Measurements from ENCODE around the gene LACTB. TPM values are rescaled to one million over a fixed set of nuclear protein-coding genes. Genes with fewer than 3 reads are reported as not detected.

The LACTB gene
- total and polyA plus RNA-seq, 10 of the 15 experiments (the other 5 are each of a cell fraction or from before 2014, with no cell fraction given), result 5.0 to 35.3 (median 16.6) TPM

DNA sequence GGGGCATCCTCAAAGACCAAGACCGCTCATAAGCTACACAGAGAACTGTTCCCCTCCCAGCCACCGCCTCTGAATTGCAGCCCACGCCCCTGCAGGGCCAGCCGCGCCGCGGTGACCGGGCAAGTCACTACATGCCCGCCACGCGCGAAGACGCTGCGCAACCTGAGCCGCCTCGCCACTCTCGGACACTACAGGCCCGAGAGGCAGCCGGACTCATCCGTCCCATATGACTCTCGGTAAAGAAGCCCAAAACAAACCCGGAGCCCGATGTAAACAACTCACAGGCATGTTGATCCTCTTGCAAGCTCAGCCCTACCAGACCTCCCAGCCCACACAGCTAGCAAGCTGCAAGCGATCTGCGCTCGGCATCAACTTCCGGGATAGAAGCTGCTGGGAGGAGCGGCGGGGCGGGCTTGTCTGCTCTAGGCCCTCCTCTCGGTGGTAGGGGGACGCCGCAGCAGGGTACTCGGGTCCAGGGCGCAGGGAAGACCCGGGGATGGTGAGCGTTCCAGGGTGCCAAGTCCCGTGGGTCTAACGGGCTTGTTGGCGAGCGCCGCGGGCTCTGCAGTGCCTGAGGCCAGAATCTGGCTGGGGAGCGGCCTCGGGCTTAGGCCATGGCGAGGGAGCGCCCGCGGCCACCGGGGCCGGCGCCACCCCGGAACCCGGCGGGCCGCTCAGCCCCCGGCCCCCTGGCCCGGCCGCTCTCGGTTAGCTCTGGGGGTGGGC, 35.6 kb downstream of the LACTB start, which contains the start of gene RPS27L (continued):
- TF ChIP-seq KLF5 (IDR thresholded peaks at IDR 0.05; ENCODE audit: partially characterized antibody), result peak; percentile 73
- TF ChIP-seq SREBF2 (IDR thresholded peaks at IDR 0.05; ENCODE audit: low read length), result no peak
- TF ChIP-seq RBBP5 (conservative IDR thresholded peaks at IDR 0.05), result no peak
- TF ChIP-seq SIX5 (IDR thresholded peaks at IDR 0.05; ENCODE audit: low read depth, low read length, severe bottlenecking), result no peak
- TF ChIP-seq ZNF622 (IDR thresholded peaks at IDR 0.05), result no peak
- no peak for TF ChIP-seq KDM1A (IDR thresholded peaks at IDR 0.05; ENCODE audit: borderline replicate concordance)
- no peak; the same call in 1 of the 2 replicates for TF ChIP-seq JUND (IDR thresholded peaks at IDR 0.05; ENCODE audit: low read depth, low read length)
- TF ChIP-seq RUNX3 (IDR thresholded peaks at IDR 0.05; ENCODE audit: low read length), result peak; percentile 77
- no peak for TF ChIP-seq BMI1 (IDR thresholded peaks at IDR 0.05; ENCODE audit: borderline replicate concordance)
- no peak; the same call in 1 of the 2 replicates for TF ChIP-seq NR2C1 (IDR thresholded peaks at IDR 0.05)
- no peak; the same call in none of the 2 replicates for TF ChIP-seq SMARCA5 (IDR thresholded peaks at IDR 0.05)
- TF ChIP-seq CREB1 (IDR thresholded peaks at IDR 0.05; ENCODE audit: low read depth), result peak; percentile 56; the same call in 1 of the 2 replicates
- TF ChIP-seq, protein P1, sequence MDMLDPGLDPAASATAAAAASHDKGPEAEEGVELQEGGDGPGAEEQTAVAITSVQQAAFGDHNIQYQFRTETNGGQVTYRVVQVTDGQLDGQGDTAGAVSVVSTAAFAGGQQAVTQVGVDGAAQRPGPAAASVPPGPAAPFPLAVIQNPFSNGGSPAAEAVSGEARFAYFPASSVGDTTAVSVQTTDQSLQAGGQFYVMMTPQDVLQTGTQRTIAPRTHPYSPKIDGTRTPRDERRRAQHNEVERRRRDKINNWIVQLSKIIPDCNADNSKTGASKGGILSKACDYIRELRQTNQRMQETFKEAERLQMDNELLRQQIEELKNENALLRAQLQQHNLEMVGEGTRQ (IDR thresholded peaks at IDR 0.05; ENCODE audit: borderline replicate concordance, low read depth, low read length), result no peak
- TF ChIP-seq, protein P2, sequence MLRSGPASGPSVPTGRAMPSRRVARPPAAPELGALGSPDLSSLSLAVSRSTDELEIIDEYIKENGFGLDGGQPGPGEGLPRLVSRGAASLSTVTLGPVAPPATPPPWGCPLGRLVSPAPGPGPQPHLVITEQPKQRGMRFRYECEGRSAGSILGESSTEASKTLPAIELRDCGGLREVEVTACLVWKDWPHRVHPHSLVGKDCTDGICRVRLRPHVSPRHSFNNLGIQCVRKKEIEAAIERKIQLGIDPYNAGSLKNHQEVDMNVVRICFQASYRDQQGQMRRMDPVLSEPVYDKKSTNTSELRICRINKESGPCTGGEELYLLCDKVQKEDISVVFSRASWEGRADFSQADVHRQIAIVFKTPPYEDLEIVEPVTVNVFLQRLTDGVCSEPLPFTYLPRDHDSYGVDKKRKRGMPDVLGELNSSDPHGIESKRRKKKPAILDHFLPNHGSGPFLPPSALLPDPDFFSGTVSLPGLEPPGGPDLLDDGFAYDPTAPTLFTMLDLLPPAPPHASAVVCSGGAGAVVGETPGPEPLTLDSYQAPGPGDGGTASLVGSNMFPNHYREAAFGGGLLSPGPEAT (IDR thresholded peaks at IDR 0.05; ENCODE audit: low read depth), result peak; percentile 50; the same call in 1 of the 2 replicates
- TF ChIP-seq STAT3 (IDR thresholded peaks at IDR 0.05; ENCODE audit: low read depth, low read length), result no peak
- peak; percentile 71 for TF ChIP-seq IKZF1 (conservative IDR thresholded peaks at IDR 0.05)
- TF ChIP-seq EED (IDR thresholded peaks at IDR 0.05; ENCODE audit: low read depth), result peak; percentile 8; the same call in 1 of the 2 replicates
- TF ChIP-seq POLR2AphosphoS2 (IDR thresholded peaks at IDR 0.05; ENCODE audit: low read depth, low read length), result peak; percentile 96
- peak; percentile 71 for TF ChIP-seq GABPA (IDR thresholded peaks at IDR 0.05; ENCODE audit: low read depth)
- no peak for TF ChIP-seq CBX3 (IDR thresholded peaks at IDR 0.05; ENCODE audit: borderline replicate concordance, low read depth)
- TF ChIP-seq HDAC6 (IDR thresholded peaks at IDR 0.05; ENCODE audit: unreplicated experiment), result peak; percentile 82
- peak; percentile 39 to 56; a peak in 2 of 4 replicates for TF ChIP-seq EP300 (IDR thresholded peaks at IDR 0.05; ENCODE audit: borderline replicate concordance in 1 of 2, control insufficient read depth in 1 of 2, low read depth in 2 of 2, low read length in 2 of 2)
- TF ChIP-seq, protein P3, sequence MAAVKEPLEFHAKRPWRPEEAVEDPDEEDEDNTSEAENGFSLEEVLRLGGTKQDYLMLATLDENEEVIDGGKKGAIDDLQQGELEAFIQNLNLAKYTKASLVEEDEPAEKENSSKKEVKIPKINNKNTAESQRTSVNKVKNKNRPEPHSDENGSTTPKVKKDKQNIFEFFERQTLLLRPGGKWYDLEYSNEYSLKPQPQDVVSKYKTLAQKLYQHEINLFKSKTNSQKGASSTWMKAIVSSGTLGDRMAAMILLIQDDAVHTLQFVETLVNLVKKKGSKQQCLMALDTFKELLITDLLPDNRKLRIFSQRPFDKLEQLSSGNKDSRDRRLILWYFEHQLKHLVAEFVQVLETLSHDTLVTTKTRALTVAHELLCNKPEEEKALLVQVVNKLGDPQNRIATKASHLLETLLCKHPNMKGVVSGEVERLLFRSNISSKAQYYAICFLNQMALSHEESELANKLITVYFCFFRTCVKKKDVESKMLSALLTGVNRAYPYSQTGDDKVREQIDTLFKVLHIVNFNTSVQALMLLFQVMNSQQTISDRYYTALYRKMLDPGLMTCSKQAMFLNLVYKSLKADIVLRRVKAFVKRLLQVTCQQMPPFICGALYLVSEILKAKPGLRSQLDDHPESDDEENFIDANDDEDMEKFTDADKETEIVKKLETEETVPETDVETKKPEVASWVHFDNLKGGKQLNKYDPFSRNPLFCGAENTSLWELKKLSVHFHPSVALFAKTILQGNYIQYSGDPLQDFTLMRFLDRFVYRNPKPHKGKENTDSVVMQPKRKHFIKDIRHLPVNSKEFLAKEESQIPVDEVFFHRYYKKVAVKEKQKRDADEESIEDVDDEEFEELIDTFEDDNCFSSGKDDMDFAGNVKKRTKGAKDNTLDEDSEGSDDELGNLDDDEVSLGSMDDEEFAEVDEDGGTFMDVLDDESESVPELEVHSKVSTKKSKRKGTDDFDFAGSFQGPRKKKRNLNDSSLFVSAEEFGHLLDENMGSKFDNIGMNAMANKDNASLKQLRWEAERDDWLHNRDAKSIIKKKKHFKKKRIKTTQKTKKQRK (IDR thresholded peaks at IDR 0.05; ENCODE audit: low read depth, low read length), result no peak
- TF ChIP-seq, protein P4, sequence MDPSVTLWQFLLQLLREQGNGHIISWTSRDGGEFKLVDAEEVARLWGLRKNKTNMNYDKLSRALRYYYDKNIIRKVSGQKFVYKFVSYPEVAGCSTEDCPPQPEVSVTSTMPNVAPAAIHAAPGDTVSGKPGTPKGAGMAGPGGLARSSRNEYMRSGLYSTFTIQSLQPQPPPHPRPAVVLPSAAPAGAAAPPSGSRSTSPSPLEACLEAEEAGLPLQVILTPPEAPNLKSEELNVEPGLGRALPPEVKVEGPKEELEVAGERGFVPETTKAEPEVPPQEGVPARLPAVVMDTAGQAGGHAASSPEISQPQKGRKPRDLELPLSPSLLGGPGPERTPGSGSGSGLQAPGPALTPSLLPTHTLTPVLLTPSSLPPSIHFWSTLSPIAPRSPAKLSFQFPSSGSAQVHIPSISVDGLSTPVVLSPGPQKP (IDR thresholded peaks at IDR 0.05; ENCODE audit: low read depth, low read length), result no peak
- no peak for TF ChIP-seq TCF7 (IDR thresholded peaks at IDR 0.05; ENCODE audit: borderline replicate concordance)
